Hippocampal formation (tissue), 2 donors: ENCODE results near the gene BCLAF1.
A peak's percentile ranks its signal among the peaks of the same experiment; 100 is the strongest.
"Not testable (repeated sequence)": the region's sequence is repeated elsewhere in the genome, so short reads cannot be mapped to it uniquely, and the experiment has no call there.

Experiments
- DNase-seq, 2 donors: peaks; one replicate each; lab custom pipeline; 2025; lab: John Stamatoyannopoulos, UW

The BCLAF1 gene

DNA sequence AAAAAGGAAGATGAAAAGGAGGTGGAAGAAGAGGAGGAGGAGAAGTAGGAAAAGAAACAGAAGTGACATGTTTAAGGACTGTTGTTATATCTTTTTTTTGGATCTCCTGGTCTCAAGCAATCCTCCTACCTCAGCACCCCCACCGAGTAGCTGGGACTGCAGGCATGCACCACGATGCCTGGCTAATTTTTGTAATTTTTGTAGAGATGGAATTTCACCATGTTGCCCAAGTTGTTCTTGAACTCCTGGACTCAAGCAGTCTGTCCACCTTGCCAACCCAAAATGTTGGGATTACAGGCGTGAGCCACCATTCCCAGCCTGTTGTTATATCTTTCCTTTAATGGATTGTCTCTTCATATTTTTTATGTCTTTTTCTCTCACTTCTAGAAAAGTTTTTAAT lies 19.5 kb upstream of the BCLAF1 start:
- no peak for DNase-seq

- DNase-seq = not testable (repeated sequence)
These were observed 18.8 kb upstream of the BCLAF1 start for GRCh38 chr6:136308469-136308868.

DNA sequence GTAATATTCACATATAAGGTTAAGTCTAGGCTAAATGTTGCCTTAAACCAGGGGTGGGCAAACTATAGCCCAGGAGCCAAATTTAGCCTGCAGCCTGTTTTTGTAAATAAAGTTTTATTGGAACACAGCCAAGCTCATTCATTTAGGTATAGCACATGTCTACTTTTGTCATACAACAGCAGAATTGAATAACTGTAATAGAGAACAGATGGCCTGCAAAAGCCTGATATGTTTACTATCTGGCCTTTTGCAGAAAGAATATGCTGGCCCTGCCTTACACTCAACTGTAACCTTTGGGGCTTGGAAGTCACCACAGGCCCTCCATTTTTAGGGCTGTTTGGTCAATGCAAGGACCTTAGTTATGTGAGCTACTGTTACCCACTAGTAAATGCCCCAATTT lies 17.7 kb upstream of the BCLAF1 start:
- DNase-seq = no peak

GRCh38 chr6:136306466-136306865 lies 16.8 kb upstream of the BCLAF1 start:
- peak; percentile 57 to 92 for DNase-seq

DNA sequence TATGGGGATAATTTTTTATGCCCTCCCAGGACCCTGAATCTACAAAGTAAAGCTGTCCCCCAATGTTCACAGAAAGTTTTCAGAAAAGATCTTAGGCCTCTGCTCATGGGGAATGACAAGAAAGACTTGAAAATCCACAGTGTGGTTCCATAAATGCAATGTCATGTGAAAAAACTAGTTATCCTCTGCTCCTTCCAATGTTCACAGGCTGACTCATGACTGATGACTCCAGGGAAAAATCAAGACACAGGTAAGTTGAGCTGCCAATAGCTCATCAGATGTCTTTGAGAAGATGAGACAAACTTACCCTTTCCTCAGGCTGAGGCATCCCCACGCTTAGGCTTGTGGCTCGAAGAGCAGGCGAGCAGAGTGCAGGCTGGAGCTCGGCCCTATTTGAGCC lies 14.8 kb upstream of the BCLAF1 start:
- no peak for DNase-seq

GRCh38 chr6:136303516-136303915 lies 13.9 kb upstream of the BCLAF1 start:
- DNase-seq = no peak

DNA sequence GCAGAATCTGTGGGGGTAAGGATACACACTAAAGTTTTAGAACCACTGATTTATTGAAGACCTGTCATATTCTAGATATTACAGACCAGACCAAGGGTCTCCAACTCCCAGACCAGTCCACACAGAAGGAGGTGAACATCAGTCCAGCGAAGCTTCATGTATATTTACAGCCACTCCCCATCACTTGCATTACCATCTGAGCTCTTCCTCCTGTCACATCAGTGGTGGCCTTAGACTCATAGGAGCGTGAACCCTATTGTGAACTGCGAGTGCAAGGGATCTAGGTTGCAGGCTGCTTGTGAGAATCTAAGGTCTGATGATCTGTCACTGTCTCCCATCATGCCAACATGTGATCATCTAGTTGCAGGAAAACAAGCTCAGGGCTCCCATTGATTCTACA lies 5.0 kb upstream of the BCLAF1 start:
- DNase-seq = no peak

DNA sequence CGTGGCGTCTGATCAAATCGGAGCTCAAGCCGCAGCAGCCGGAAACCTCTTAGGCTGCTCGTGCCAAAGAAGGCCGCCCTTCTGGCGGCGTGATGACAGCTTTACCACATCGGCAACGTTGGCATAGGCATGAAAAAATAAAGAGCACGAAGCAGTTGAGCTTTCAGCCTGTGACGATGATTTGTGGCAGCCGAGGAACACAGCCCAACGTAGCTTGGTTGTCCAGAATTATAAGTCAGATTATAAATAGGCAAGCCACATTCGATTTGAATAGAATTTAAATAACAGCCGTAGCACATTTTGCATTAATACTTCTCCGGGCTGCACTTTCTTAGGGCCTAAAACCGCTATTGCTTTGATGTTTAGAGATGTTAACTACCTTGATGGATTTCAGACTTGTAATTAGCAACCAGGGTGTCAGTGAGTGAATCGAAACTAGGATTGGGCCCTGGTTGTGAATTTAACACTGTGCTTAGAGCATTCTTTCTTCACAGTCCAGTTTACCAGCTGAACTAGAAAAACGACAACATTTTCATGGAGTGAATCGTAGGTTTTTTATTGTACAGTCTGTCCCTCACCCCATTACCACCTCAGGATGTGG lies 864 bp upstream of the BCLAF1 start:
- DNase-seq = peak in 1 of 2 donors; percentile 72

- peak; percentile 63 to 70 for DNase-seq
These were observed 393 bp downstream of the BCLAF1 start for GRCh38 chr6:136289327-136289578.

DNA sequence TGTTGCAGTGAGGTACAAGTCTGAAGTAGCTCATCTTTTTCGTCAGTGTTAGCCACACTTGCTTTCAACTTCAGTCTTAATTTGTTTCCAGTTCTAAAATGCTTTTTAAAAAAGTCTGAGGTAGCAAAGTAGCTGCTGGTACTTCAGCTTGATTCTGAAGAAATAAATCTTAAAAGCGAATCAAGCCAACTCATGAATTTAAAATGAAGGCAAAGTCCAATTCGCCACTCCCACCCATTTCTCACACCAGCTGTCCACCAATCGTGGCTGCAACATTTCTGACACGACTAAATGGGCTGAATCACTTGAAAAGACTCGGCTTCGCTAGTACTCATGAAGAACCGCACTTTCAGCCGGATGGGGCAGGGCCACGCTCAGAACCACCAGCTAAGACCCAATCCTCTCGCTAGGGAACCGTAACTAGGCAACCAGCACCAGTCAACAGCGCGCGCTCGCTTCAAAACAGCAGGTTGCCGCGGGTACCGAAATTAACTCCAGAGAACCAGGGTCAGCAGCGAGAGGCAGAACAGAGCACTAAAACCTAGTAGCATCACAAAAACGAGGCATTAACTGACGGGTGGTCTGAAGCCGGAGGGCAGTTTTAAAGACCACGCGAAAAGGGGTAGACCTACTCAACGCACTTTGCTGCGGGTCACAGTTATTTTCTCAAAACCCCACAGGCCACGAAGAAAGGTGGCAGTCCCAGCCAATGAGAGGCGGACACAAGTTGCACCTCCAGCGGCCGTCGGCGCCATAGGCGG lies 900 bp downstream of the BCLAF1 start:
- peak; percentile 48 to 65 for DNase-seq

GRCh38 chr6:136284909-136285308 lies 4.7 kb downstream of the BCLAF1 start:
- DNase-seq = no peak

DNA sequence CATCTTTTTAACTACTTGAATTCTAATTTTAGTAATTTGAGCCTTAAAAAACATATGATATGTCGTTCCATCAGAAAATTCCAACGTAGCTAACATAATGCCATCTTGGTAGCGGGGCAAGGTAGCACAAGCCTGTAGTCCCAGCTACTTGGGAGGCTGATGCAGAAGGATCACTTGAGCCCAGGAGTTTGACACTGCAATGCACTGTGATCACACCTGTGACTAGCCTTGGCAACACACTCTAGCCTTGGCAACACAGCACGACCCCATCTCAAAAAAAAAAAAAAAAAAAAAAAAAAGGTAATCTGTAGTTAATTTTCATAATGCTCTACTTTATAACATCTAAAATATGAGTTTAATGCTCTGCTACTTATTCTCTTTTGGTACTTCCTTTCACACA lies 6.7 kb downstream of the BCLAF1 start:
- DNase-seq = no peak

DNA sequence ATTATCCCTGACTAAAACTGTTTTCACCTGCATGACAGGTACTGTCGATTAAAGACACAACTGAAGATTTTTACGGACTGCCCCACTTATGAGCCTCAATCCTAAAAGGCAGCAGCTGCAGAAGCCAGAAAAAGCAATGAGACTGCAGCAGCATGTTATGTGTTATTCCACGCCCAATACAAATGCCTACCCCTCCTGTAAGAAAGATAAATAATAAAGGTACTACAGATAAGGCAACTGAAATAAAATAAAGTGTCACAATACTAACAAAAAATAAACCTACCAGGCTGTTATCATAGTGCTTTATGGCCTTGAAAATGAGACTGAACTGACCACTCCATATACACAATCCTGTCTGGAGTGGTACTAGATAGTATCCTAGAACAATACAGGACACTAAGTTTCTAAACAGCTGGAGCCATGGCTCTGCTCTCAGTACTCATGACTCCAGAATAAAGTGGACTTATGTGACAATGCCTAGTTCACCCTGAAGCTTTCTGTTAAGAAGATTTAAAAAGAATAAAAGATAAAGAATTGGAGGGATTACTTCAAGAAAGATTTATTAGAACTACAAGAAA lies 9.5 kb downstream of the BCLAF1 start:
- no peak for DNase-seq

GRCh38 chr6:136274062-136274461 lies 15.6 kb downstream of the BCLAF1 start:
- DNase-seq = no peak

DNA sequence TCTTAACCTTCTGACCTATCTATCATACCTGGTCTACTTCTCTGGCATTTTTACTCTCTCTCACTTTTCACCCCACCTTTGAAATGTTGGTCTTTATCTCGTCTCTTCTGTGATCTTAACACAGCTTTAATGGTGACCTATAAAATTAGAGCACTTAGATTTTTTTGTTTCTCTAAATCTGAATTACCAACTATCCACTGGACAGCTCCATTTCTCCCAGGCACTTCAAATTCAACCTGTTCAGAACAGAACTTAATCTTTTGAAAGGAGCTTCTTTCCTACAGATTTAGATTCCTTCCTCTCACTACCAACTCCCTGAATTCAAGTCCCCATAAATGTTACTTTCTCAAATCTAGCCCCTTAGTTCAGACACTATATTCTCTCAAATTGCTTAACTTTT lies 24.5 kb downstream of the BCLAF1 start:
- no peak for DNase-seq

- DNase-seq = no peak
These were observed 26.7 kb downstream of the BCLAF1 start for GRCh38 chr6:136262940-136263339.

DNA sequence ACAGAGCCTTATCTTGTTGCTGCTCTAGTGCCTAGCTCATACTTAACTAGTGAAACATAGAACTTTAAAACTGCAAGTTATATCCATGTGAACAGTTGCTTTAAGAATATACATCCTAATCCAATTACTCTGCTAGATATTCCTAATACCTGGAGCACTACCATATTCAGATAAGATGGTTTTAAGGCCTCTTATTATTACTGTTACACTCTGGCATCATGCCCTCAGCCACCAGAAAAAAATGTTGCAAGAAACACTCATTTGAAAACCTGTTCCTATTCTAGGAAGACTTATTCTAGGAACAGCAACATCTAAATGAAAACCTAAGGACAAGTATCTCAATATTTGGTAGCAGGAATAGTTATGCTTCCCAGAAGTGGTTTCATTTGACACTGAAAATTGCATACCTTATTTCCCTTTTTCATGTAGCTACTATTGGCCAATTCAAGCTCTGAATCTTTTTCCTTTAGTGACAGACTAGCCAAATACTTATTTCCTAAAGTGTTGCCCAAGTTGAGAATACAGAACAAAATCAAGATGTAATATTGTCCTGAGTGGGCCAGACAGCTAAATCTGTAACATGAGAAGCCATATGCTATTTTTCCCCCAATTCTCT lies 34.7 kb downstream of the BCLAF1 start:
- no peak for DNase-seq

DNA sequence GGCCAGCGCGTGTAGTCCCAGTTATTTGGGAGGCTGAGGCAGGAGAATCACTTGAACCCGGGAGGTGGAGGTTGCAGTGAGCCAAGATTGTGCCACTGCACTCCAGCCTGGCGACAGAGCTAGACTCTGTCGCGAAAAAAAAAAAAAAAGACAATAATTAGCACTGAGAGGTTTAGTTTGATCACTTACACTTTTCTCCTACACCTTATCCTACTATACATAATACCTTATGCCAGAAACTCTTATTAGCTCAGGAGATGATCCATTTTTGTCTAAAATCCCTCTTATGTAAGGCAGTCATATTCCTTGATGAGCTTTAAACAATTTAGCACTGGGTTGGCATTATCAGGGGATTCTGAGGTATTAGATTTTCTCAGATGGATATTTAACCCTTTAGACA lies 35.9 kb downstream of the BCLAF1 start:
- no peak for DNase-seq

- no peak for DNase-seq
These were observed 37.2 kb downstream of the BCLAF1 start for GRCh38 chr6:136252441-136252840.

GRCh38 chr6:136251394-136251793 lies 38.3 kb downstream of the BCLAF1 start:
- no peak for DNase-seq

DNA sequence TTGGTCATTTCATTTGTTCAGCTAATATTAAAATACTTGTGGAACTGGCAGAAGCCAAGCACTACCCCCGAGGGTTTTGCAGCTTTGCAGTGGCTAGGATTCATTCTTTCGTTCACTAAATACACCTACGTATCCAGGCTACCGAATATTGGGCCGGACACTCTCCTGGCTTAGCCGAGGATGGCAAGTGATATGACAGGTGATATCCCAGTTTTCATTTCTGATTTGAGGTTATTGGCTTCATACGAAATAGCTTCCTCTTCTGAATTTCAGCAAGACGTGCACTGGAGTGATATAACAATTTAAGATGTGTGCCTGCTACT lies 39.0 kb downstream of the BCLAF1 start:
- no peak for DNase-seq

DNA sequence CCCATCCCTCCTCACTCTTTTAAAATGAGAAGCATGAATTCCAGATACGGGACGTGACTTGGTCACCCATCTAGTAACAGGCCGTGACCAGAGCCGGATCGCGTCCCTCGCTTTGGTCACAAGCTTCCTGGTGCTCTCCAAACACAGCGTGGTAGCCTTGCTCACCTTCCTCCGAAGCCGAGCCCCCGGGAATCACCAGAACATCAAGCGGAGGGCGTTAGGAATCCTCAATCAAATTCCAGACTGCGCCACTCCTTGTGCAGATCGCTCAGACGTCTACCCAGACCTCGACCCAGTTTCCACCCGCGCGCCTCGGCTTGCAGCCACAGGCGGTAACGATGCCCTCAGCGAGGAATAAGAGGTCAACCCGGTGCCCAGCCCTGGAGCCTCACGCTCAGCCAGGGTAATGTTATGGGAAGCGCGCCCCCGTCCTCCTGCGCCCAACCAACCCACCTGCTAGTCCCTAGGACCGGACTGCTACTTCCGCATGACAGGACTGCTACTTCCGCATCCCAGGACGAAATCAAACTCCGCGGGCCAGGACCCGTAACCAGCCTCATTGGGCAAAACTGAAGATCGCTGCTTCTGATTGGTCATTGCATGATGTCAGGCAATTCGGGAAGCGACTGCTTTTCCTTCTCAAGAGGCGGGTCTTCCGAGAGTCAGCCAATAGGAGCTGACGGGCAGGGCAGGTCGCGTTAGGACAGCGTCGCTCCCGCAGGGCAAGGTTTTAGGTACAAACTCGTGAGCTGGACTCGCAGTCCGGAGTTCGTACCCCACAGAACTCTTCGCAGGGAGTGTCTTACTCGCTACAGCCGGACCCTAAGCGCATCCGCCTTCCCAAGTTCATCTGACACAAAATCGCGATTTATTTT lies 39.6 kb downstream of the BCLAF1 start, which contains the start of gene MTFR2:
Gene MTFR2 (minus strand): TSS at position 501 of the 875 bp plus-strand sequence. CDS start 1,212 bp downstream, outside the sequence.
- DNase-seq = peak; percentile 95
